HG02973 (cell line): ENCODE data around the gene NISCH.

Experiments used
- ATAC-seq: cut with Tn5 transposase; IDR thresholded peaks from one replicate; pipeline ENCODE4 v1.9.1; 2021; ENCODE audit warnings: moderate library complexity; ENCODE audit not compliant: unreplicated experiment

NISCH gene

DNA sequence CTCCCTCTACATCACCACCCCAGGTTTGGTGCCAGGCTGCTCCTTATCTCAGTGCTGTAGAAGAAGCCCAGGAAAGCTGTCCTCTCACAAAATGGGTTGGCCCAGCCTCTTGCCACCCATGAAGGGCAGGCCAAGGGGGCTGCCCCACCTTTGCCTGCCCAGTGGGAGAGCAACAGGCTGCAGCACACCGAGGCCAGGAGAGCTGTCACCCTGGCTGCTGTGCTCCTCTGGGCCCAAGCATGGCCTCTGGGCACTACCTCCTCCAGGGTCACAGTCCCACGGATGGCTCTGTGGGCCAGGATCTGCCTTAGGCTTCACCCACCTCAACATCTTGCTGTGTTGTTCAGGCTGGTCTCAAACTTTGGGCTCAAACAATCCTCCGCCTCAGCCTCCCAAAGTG lies 33.3 kb downstream of the NISCH start:
- no peak for ATAC-seq

DNA sequence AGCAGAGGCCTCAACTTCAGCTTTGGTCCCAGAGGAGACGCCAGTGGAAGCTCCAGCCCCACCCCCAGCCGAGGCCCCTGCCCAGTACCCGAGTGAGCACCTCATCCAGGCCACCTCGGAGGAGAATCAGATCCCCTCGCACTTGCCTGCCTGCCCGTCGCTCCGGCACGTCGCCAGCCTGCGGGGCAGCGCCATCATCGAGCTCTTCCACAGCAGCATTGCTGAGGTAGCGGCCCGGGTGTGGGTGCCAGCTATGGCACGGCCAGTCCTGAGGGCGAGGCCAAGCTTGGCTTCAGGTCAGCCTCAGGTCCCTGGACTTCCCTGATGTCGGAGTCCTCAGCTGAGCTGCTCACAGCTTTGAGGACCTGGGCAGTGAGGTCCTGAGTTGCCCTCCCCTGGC lies 34.0 kb downstream of the NISCH start:
- ATAC-seq, result no peak

- no peak for ATAC-seq
These were observed 34.9 kb downstream of the NISCH start for GRCh38 chr3:52490035-52490938.

DNA sequence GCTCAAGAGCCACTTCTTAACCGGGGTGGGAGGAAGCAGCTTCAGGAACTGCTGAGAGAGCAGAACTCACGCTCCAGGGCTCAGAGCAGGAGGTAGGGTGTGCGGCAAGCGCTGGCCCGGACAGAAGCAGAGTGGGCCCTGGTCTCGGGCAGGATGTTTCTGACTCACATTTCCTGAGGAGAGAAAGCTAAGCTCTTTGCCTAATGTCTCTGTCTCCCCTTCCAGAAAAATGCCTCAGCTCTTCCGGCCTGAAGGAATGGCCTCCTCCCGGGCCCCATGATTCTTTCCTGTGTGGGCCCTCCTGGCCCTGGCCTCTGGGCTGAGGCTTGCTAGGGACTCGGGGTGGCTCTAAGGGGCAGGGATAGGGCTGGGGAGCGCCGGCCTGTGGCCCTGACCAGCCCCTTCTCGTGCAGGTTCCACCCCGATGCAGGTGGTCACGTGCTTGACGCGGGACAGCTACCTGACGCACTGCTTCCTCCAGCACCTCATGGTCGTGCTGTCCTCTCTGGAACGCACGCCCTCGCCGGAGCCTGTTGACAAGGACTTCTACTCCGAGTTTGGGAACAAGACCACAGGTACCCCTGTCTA lies 35.6 kb downstream of the NISCH start:
- no peak for ATAC-seq

DNA sequence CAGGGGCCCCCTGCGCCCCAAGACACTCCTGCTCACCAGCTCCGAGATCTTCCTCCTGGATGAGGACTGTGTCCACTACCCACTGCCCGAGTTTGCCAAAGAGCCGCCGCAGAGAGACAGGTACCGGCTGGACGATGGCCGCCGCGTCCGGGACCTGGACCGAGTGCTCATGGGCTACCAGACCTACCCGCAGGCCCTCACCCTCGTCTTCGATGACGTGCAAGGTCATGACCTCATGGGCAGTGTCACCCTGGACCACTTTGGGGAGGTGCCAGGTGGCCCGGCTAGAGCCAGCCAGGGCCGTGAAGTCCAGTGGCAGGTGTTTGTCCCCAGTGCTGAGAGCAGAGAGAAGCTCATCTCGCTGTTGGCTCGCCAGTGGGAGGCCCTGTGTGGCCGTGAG lies 36.7 kb downstream of the NISCH start:
- ATAC-seq, result no peak

- no peak for ATAC-seq
These were observed 38.0 kb downstream of the NISCH start for GRCh38 chr3:52493232-52494017.

GRCh38 chr3:52494445-52494844 lies 39.0 kb downstream of the NISCH start:
- ATAC-seq, result no peak

- ATAC-seq, result no peak
These were observed 39.6 kb downstream of the NISCH start, which contains the start of gene STAB1 for GRCh38 chr3:52494886-52495495. TSS of gene STAB1 (plus strand) at chr3:52495338. CDS start at chr3:52495414, 76 bp downstream.

DNA sequence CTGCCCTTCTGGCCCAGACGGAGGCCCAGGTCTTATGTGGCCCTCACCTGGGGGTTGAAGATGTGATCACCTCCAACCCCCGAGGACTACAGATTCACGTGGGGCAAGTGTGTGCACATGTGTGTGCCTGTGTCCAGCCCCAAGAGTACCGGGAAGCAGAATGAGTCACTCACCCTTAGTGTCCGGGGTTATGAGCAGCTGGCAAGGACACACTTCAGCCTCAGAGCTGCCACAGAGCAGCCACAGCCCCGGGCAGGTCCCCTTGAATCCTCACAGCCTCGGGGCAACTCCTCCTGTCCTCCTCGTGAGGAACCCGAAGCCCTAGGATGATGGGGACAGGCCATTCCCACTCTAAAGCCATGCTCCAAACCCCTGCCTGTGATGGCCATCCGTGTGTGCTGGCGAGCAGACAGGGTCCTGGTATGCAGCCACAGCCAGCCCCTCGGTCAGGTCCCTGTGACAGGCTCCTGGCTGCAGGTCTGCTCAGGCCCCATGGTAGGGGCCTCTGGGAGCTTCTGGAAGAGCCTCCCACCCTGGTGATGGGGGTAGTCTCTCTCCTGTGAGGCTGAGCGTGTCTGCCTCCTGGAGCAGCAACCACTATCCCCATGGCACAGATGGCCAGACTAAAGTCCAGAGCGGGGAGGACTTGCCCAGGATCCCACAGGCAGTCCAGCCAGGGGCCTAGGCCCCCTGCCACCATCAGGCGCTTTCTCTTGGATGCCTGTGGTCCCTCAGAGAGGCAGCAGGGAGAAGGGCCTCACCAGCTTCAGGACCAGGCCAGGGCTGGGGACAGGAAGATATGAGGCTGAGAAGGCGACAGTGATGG lies 40.6 kb downstream of the NISCH start:
- ATAC-seq, result no peak

GRCh38 chr3:52498137-52499054 lies 43.0 kb downstream of the NISCH start:
- no peak for ATAC-seq

GRCh38 chr3:52501046-52501445 lies 45.6 kb downstream of the NISCH start:
- no peak for ATAC-seq

GRCh38 chr3:52502001-52502400 lies 46.6 kb downstream of the NISCH start:
- no peak for ATAC-seq

DNA sequence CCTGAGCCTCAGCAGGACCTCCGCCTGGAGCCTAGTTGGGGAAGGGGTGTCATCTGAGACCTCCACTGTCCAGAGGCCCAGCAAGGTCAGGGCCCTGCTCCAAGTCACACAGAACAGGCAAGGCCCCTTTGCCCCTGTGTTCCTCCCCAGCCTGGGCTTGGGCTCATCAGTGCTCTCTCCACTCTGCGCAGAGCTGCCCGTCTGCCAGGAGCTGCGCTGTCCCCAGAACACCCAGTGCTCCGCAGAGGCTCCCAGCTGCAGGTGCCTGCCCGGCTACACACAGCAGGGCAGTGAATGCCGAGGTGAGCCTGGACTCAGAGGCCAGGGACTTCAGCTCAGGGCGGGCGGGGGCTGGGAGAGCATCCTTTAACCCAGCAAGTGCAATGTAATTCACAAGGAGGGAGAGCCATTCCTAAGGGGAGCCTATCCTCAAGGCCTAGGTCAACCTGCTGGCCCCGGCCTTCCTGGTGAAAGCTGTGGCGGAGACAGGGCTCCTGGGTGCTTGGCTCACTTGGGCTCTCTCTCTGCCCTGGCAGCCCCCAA lies 47.5 kb downstream of the NISCH start:
- no peak for ATAC-seq

DNA sequence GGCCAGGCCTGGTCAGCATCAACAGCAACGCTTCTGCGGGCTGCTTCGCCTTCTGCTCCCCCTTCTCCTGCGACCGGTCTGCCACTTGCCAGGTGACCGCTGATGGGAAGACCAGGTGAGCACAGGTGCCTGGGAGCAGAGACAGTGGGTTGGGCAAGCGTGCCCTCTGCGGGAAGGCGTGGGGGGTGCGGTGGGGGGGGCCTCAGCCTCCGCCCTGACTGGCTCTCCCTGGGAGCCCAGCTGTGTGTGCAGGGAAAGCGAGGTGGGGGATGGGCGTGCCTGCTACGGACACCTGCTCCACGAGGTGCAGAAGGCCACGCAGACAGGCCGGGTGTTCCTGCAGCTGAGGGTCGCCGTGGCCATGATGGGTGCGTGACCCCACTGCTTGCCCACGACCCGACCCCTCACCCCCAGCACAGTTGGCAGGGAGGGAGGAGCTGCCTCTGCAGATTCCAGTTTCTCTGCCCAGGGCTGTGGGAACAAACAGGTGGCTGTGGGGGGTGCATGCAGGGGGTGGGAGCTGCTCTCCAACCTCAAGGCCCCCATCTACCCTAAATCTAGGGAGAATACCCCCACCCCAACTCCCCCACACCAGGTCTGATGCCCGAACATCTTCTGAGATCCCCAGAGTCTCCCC lies 48.5 kb downstream of the NISCH start:
- ATAC-seq, result no peak

DNA sequence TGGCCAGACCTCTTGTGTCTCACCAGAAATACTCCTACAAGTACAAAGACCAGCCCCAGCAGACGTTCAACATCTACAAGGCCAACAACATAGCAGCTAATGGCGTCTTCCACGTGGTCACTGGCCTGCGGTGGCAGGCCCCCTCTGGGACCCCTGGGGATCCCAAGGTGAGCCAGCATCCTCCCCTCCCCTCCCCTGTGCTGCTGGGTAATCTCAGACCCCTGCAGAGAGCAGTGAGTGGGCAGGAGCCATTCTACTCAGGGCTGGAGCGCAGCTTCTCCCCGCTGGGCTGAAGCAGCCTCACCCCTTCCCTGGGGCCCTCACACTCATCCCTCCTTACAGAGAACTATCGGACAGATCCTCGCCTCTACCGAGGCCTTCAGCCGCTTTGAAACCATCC lies 49.6 kb downstream of the NISCH start:
- ATAC-seq, result no peak

- no peak for ATAC-seq
These were observed 51.0 kb downstream of the NISCH start for GRCh38 chr3:52506266-52506966.

- no peak for ATAC-seq
These were observed 52.0 kb downstream of the NISCH start for GRCh38 chr3:52507359-52507758.

- ATAC-seq, result no peak
These were observed 54.4 kb downstream of the NISCH start for GRCh38 chr3:52509753-52510328.
